GM19324 (cell line): ENCODE data around the gene OTUB2.

Experiments
- ATAC-seq: cut with Tn5 transposase; IDR thresholded peaks from one replicate; pipeline ENCODE4 v1.9.1; 2021; ENCODE audit warnings: mild to moderate bottlenecking, moderate library complexity; ENCODE audit not compliant: unreplicated experiment, low FRiP score

The OTUB2 gene

DNA sequence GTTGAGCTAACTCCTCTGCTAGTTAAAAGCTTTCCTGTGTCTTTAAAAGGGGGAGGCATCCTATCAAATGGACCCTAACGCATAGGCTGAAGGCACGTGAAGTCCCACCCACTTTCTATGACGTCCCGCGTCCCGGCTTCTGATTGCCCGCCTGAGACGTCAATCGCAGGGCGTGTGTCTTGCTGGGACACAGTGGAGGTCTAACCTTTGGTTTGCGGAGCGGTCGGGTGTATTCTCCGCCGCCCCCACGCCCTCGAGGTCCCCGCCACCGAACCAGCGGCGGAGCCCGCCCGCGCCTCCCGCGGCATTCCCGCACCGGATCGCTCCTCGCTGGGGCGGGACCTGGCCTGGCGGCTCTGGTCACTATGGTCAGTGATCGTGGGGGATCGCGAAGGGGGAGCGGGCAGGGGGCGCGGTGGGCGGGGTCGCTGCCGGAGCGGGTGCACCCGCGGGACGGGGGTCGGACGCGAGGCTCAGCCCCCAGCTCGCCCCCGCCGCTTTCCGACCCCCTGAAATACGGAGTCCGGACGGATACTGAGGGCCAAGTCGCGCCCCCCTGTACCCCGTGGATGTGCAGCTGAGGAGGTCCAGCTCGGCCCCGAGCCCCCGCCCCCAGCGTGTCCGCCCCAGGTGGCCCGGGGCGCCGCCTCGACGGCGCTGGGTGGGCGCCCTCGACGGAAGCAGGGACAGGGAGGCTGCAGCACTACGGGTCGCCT lies at the start of gene OTUB2:
OTUB2 (plus strand) TSS at position 168 of the 716 bp plus-strand sequence; CDS start at position 366, 198 bp downstream.
- ATAC-seq = peak; percentile 99

DNA sequence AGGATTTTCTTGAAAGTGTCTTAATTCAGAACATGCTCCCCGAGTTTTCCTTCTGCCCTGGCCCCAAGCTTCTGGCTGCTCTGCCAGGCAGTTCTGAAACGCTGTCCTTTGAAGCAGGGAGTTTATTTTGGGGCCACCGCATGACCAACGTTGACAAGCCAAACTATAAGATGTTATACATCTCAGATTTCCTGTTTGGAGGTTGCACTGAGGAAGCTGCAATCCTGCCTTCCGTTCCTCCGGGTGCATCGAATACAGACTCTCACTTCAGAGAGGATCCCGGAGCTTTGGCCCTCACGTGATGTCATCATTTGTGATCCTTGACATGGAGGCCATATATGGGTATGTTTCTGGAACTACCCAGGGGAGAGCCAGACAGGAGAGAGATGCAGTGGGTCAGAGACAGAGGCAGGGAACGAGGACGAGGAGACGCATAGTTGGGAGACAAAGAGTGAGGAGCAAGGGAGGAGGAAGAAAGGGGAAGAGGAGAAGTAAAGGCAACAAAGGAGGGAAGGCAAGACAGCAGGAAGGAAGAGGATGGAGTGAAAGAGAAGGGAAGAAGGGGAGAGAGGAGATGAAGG lies 49.6 kb upstream of the OTUB2 start, which contains the start of gene ASB2:
ASB2 (minus strand) TSS at position 94 of the 581 bp plus-strand sequence. CDS start 12,031 bp downstream, outside the sequence.
- peak; percentile 9 for ATAC-seq

DNA sequence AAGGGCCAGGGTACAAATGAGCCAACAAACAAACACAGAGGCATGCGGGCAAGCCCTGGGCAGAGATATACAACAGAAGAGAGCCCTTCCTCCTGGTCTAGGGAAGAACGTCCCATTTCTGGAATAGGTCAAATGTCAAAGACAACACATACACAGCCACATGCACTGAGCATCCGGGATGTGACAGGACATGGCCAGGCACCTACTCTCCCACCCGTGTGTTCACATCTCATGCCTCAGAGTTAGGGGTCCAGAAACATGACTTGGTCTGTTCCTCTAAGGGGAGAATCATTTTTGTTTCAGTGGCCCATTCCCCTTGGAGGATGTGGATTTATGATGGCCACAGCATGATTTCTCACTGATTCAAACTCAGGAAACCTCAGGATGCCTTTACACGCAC lies 49.0 kb upstream of the OTUB2 start:
- no peak for ATAC-seq

DNA sequence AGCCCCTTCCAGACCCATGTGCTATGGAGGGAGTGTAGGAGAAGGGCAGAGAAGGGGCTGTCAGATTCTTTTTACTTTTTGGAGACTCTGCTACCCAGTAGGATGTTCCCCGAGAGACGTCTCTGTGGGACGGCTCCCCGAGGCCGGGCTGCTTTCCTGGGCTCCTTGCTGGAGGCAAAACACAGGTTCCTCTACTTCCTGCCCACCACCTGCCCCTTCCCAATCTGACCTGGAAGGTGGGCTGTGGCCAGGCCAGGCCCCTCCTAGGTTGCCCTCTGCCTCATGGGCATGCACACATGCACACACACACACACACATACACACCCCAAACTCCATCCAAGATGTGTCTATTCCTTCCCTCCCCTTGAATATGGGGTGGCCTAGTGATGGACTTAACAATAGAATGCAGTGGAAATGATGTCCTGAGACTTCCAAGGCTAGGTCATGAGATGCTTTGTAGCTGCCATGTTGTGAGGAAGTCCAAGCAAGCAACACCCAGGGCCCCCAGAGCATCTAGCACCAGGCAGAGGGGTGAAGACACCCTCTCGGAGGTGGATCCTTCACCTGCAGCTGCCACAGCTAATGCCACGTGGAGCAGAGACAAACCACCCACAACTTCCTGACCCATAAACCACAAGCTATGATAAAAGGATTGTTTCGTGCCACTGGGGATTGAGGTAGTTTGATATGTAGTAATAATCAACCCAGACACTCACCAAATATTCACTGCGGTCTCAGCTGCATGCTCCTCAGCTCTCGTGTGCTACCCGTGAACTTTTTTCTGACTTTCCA lies 48.2 kb upstream of the OTUB2 start:
- peak; percentile 51 for ATAC-seq

DNA sequence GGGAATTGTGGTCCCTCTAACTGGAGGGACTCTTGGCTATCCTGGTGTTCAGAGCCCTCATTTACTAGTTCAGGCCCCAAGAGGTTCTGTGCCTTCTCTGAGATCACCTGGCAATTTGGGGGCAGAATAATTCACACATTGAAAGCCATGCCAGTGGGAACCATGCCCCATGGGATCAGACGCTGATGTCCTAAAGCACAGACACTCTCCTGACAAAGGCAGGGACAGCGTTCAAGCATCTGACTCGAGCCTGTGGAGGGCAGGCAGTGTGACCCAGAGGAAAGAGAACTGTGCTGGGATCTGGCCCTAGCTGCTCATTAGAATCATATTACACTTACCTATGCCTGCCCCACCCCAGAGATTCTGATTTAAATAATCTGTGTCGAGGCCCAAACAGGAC lies 47.4 kb upstream of the OTUB2 start:
- ATAC-seq = no peak

DNA sequence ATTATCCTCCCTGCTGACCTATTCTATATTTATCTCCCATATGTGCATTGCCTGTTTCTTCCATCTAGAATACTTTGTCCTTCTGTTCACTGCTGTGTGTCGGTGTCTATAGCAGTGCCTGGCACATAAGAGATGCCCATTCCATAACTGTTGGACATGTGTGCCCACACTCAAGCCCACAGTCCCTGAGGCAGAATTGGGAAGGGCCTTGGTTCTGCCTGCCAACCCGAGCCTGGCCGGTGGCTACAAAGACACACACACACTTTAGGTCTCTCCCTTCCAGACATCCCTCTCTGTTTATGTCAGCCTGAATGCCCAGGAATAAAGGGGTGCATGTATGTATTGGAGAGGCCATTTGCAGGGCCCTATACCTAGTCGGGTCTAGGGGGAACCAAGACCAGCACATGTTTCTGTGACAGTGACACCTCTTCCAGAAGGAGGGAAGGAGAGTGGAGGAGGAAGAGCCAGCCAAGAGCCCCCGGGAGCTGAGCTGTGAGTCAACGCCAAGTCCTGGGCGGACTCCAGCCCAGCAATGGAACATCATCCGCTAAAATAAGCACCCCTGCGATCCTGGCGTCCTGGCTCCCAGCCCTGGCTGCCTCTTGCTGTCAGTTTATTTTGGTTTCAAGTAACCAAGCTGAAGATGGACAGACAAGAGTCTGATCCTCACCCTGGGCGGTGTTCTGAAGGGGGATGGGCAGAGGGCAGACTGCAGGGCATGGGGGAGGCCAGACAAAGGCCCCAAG lies 45.5 kb upstream of the OTUB2 start:
- ATAC-seq = no peak

DNA sequence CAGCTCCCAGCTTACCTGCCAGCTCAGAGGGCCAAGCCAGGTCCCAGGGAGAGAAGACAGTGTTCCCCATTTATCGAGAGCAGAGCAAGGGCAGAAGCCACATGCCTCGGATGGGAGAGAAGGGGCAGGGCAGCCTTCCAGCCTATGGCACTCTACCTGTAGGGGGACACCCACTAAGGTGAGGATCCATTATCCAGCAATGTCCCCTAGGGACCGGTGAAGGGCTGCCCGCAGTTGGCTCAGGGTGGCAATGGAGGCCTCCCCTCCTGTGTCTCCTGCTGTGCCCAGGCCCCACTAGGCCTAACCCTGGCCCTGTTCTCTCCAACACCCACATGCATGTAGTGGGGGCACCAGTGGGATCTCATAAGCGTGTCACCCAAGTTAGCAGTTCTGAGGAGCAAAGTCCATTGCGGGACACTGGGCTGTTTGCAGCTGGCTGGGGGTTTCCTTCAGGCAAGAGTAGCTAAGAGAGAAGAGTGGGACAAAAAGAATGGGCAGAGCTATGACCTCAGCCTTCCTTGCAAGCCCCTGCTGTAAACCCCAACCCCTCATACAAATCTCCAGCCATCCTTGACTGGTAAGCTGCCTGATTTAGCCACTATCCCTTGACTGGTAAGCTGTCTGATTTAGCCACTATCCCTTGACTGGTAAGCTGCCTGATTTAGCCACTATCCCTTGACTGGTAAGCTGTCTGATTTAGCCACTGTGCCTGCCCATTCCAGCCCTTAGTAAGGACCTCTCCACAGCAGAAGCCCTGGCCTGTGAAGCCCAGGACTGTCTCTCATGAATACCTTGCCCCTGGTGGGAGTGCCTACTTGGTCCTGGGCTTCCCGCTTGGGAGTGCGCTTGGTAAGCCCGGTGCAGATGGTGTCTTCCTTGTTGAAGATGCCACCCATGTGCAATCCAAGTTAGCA lies 44.6 kb upstream of the OTUB2 start:
- no peak for ATAC-seq

DNA sequence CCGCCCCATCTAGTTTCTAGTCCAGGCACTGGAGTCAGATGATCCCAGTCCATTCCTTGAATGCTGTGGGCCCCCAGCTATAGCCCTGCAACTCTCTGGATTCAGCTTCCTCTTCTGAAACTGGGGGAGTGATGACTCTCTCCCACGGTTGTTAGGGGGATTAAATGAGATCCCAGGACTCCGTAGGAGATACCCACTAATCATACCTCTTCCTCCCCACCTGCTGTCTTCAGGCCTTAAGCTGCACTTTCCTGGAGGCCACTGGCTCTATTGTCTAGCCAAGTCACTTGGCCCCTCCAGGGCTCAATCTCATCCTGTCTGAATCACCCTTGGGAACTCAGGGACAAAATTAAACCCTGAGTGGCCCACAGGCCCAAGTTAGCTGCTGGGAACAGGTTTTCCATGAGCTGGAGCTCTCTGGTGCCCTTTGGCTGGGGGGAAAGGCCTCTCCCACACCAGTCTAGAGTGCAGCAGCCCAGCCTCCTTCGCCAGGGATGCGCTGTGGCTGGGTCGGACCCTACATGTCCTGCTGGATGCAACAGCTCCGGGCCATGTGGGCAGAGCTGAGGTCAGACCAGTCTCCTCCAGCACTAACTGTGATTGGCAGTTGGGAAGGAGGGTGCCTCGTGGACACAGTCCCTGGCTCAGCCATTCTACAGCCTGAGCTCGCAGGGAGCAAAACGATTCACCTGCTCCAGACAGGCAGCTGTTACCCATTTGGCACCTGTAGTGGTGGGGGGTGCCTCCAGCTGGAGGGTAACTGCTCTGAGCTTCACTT lies 43.7 kb upstream of the OTUB2 start:
- ATAC-seq = no peak

DNA sequence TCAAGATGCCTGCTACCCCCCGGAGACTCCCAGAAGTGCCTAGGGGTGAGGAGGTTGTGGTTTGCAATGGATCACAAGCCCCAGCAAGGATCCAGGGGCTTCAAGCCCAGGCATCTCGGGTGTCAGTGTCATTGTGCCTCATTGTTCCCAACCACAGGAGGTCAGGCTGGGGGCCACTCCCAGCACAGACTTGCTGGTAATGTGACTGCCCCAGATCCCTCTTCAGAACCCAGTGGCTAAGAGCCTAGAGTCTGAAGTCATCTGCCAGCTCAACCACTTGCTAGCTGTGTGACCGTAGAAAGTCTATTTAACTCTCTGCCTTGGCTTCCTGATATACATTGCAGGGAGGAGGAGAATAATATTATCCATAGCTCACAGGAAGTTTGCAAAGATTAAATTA lies 42.1 kb upstream of the OTUB2 start:
- ATAC-seq = no peak

DNA sequence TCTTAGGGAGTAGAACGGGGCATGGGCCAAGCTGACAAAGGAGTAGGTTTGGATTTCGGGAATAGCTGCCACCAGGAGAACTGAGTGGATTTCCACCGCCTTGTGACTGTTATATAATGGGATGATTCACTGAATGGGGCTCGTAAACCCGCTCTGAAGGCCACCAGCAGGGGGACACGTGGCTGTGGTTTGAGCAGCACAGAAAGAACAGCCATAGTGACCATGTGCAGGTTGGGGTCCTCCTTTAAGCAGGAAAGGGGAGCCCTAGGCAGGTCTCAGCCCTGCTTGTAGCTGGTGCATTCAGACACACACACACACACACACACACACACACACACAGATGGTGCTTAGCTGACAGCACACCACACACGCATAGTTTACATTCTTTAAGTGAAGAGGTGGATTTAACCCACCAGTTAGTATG lies 41.1 kb upstream of the OTUB2 start:
- ATAC-seq = no peak

DNA sequence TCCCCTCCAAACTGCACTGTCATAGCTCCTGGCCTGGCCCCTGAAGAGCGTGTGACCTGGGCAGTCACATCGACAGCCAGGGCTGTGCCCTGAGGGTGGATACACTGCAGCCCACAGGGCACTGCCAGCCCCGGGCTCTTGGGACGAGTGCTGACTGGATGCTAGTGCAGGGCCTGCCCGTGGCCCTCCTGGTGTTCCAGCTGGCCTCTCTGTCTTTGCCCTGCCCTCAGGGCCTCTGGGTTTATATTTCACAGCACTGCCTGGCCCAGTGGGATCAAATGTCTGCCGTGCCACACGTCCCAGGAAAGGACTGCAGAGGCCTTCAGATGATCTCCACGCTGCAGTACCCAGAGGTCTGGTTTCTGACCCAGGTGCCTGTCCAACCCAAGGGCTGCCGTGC lies 39.2 kb upstream of the OTUB2 start:
- ATAC-seq = no peak

DNA sequence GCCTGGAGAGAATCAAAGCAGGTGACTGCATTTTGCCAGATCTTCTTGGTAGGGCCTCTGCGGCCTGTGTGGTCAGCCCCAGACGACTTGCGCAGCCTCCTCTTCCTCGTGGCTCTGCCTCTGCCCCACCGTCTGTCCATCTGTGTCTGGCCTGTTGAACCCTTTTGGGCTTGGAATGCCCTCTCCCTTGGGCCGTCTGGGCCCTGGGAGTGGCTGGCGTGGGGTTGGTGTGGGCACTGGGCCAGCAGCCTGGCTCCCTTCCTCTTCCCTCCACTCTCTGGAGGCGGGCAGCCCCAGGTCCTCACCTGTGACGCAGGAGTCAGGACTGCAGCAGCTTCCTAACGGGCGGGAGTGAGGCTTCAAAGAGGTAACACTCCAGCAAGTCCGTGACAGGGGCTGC lies 38.8 kb upstream of the OTUB2 start:
- no peak for ATAC-seq

DNA sequence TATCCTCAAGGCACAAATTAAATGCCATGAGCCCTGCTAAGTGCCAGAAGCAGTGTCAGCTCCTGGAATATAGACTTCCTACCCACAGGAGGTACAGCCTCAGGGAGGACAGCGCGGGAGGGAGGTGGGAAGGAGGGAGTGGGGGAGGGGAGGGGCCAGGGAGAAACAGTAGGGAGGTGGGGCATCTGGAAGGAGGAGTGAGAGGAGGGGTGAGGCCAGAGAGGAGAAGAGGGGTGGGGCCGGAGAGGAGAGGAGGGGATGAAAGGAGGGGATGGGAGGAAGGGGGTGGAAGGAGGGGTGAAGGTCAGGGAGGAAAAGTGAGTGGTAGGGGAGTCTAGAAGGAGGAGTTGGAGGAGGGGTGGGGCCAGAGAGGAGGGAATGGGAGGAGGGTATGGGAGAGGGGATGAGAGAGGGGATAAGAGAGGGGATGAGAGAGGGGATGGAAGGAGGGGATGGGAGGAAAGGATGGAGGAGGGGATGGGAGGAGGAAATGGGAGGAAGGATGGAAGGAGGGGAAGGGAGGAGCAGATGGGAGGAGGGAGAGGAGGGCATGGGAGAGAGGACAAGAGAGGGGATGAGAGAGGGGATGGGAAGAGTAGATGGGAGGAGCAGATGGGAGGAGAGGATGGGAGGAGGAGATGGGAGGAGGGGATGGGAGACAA lies 38.2 kb upstream of the OTUB2 start:
- ATAC-seq = no peak

DNA sequence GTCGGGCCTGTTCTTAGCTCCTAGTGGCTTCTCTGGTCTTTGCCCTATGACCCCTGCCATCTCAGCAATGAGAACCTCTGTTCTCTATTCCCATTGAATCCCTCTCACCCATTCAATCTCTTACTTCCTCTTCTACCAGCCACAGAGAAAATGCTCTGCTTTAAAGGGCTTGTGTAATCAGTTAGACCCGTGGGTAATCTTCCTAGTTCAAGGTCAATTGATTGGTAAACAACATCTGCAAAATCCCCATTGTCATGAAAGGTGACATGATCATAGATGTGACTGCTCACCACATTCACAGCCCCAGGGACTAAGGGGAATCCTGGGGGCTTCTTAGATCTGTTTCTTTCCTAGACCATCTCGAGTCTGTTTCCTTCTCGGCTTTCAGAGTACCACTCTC lies 36.2 kb upstream of the OTUB2 start:
- no peak for ATAC-seq

DNA sequence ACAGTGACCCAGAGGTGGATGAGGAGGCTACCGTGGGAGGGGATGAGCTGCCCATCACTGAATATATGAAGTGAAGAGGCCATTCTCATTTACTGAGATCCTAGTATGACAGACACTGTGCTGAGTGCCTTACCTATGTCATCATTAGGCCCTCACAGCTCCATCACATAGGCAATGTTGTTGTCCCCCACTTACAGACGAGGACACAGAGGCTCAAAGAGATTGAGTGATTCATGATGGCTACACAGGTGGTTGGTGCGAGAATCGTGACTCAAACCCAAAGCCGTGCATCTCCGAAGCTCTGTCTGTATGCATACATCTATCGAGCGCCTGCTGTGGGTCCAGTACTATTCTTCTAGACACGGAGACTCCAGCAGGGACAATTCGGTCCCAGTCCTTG lies 34.9 kb upstream of the OTUB2 start:
- ATAC-seq = no peak

DNA sequence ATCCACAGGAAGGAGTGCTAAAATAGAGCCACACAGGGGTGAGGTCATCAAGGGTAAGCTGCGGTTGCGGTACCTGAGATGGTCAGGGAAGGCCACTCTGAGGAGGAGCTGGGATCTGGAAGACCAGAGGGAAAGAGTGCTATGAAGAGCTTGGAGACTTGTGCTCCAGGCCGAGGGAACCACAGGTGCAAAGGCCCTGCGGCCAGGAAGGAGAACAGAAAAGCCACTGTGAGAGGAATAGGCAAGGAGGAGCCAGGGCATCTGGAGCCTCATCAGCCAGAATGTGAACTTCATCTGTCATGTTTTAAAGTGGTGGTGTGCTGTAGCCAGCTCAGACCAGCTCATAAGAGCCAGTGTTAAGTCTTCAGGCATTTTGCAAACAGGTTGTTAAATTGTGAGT lies 34.5 kb upstream of the OTUB2 start:
- ATAC-seq = no peak

DNA sequence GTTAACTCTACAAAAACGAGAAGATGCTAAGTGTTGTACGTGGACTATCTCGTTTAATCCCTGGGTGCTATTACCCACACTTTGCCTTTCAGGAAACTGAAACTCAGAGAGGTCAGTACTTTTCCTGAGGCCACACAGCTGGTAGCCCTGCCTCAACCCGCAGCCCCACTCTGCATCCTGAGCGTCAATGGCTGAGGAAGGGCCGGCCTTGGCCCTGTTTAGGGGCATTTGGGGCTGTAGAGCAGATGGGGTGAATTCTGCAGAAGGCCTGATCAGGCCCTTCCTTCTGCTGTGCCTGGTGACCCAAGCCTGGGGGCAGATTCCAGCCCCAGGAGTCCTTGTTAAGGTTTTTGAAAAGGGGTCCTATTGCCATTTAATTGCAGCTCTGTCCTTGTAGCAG lies 32.8 kb upstream of the OTUB2 start:
- ATAC-seq = no peak

DNA sequence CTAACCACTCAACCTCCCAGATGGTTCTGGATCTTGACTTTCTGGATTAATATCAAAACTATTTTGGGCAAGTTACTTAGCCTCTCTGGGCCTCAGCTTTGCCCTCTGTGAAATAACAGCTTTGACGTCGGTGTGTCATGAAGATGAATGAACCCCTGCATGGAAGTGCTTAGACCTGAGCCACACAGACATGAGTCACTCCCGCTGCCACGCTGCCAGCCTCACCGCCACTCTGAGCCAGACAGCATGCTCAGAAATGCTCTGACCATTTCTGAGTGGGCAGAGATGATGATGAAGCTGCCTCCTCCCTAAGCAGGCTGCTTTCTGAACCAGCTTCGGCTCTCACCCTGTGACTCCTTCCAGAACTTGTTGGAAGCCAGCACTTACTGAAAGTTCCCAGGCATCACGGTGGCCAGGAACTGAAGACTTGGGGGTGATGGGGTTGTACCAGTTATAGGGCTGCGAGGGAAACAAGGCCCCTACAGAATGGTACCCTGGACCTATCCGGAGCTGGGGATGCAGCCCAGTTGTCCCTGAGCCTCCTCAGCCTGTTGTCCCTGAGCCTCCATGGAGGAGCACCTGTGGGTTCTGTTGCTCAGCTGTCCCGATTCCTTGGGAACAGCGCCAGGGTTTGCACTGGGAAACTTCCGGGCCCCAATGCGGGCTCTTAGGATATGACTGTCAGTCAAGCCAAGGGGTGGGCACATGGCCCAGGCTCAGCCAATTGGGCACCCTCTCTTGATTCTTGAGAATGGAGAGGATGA lies 31.0 kb upstream of the OTUB2 start:
- no peak for ATAC-seq
